Fibroblast of lung (primary cell): ENCODE measurements around the gene FBXW10B. TPM values are rescaled to one million over a fixed set of nuclear protein-coding genes. Genes with fewer than 3 reads are reported as not detected.
"Not testable (repeated sequence)": the region's sequence is repeated elsewhere in the genome, so short reads cannot be mapped to it uniquely, and the experiment has no call there.

Experiments
- DNase-seq, 2 donors: peaks; one replicate each; pipeline versions ENCODE4 v3.0.0 to v3.0.0-alpha.2; 2010; ENCODE audit warnings: low read depth in 2 of 2
- H2AFZ ChIP-seq: 2 replicates; pipeline ENCODE4 v1.5.1; 2012; ENCODE audit warnings: low read length, control low read depth, inconsistent platforms
- H3K27ac ChIP-seq: 2 replicates; pipeline ENCODE4 v1.5.1; 2011; ENCODE audit warnings: low read length, control low read depth; ENCODE audit not compliant: insufficient read depth
- H3K27me3 ChIP-seq: 2 replicates; pipeline ENCODE4 v1.5.1; 2011; ENCODE audit warnings: mild to moderate bottlenecking, low read length; ENCODE audit not compliant: control insufficient read depth, insufficient read depth
- H3K36me3 ChIP-seq: 2 replicates; pipeline ENCODE4 v1.5.1; 2011; ENCODE audit warnings: low read length; ENCODE audit not compliant: control insufficient read depth, insufficient read depth
- H3K4me1 ChIP-seq: 2 replicates; pipeline ENCODE4 v1.5.1; 2011; ENCODE audit warnings: low read length; ENCODE audit not compliant: control insufficient read depth, insufficient read depth; ENCODE audit errors: extremely low read depth
- H3K4me2 ChIP-seq: 2 replicates; pipeline ENCODE4 v1.5.1; 2011; ENCODE audit warnings: low read length, control low read depth; ENCODE audit not compliant: insufficient read depth; ENCODE audit errors: extremely low read depth
- H3K4me3 ChIP-seq, 4 experiments: fragments of 200-600 bp in 1 of 4; sonication (generic) in 1 of 4; replicated peaks in 1 of 4; 2 replicates each; pipeline ENCODE4 v1.5.1; 2011 to 2016; ENCODE audit warnings: low read length in 4 of 4, low read depth in 3 of 4, mild to moderate bottlenecking in 3 of 4, control low read depth in 2 of 4, inconsistent platforms in 1 of 4, mixed read lengths in 1 of 4; ENCODE audit not compliant: insufficient read depth in 1 of 4; ENCODE audit errors: control extremely low read depth in 1 of 4
- H3K79me2 ChIP-seq: 2 replicates; pipeline ENCODE4 v1.5.1; 2012; ENCODE audit warnings: mild to moderate bottlenecking, low read length, inconsistent platforms; ENCODE audit not compliant: control insufficient read depth, insufficient read depth
- H3K9ac ChIP-seq: 2 replicates; pipeline ENCODE4 v1.5.1; 2011; ENCODE audit warnings: mild to moderate bottlenecking, low read length, control low read depth; ENCODE audit not compliant: insufficient read depth
- H3K9me3 ChIP-seq: 2 replicates; pipeline ENCODE4 v1.5.1; 2012; ENCODE audit warnings: low read depth, low read length; ENCODE audit not compliant: control insufficient read depth, insufficient read depth
- H4K20me1 ChIP-seq: 2 replicates; pipeline ENCODE4 v1.5.1; 2011; ENCODE audit warnings: low read length; ENCODE audit not compliant: control insufficient read depth, insufficient read depth; ENCODE audit errors: extremely low read depth
- polyA plus RNA-seq, 2 donors: library from polyadenylated mRNA; depleted of rRNA in 1 of 2; stranded (reverse) in 1 of 2; unstranded in 1 of 2; fragments of >200 nt; gene quantifications; 2 replicates each; pipeline ENCODE4 v1.2.1, GENCODE V29; 2011 to 2012; ENCODE audit warnings: missing spikeins in 1 of 2
- total RNA-seq: library from RNA; depleted of rRNA; stranded (reverse); fragments of >200 nt; gene quantifications from 2 replicates; pipeline ENCODE4 v1.2.1, GENCODE V29; 2014

FBXW10B gene
- total and polyA plus RNA-seq, 2 donors (not counting 1 experiment from before 2014, with no cell fraction given) = 0.11 to 0.50 TPM

DNA sequence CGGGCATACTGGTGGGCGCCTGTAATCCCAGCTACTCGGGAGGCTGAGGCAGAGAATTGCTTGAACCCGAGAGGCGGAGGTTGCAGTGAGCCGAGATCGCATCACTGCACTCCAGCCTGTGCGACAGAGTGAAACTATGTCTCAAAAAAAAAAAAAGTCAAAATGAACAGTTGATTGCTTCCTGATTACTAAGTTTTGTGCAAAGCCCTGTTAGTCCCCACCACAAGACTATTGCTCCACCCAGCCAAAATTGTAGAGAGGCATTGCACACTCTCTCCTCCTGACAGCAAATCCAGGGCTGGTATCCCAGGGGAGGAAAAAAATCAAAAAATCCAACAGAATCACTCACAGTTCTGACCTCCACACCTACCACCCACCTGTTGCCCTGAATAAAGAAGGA, 26.5 kb downstream of the FBXW10B start:
- not testable (repeated sequence) for H2AFZ ChIP-seq, H4K20me1 ChIP-seq, H3K79me2 ChIP-seq, H3K9me3 ChIP-seq, H3K4me3 ChIP-seq, H3K4me1 ChIP-seq, DNase-seq, H3K36me3 ChIP-seq, H3K27me3 ChIP-seq, H3K9ac ChIP-seq, H3K4me2 ChIP-seq, H3K27ac ChIP-seq

DNA sequence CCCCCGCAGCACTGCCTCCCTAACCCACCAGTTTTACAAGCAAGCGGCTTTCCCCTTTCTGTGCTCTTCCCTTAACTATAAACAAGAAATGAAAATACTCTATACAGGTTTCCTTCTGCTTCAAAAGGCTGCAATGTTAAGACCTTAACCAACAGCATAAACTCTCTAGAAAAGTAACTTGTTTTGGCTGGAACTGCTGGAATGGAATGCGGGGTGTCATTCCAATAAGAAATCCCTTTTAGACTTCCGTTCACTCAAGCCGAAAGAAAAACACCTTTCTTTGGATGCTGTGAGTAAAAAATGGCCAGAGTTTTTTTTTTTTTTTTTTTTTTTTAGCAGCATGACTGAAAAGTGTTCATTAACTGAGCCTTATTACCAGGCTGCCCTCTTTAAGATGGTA, 27.5 kb downstream of the FBXW10B start:
- not testable (repeated sequence) for H3K9ac ChIP-seq, H2AFZ ChIP-seq, H3K4me2 ChIP-seq, H3K27ac ChIP-seq, H3K9me3 ChIP-seq, H3K4me1 ChIP-seq, H4K20me1 ChIP-seq, H3K36me3 ChIP-seq, H3K79me2 ChIP-seq, H3K4me3 ChIP-seq, H3K27me3 ChIP-seq
- DNase-seq = peak in 1 of 2 donors; percentile 18

DNA sequence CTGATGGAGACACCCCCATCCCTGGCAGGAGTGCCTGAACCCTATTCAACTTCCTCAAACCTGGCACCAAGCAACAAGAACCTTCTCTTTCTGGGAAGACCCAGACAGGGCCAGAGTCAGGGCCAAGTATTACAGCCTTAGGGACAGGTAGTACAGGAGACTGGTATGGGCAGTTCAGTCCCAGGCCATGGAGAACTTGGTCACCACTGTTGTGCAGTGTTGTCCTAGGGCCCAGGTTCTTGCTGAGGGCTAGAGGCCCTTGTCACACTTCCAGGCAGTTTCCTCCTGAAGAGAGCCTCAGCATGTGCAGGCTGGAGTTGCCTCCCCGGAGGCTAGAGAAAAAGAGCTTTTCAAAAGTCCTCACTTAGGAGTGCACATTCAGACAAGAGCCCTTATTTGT, 28.7 kb downstream of the FBXW10B start:
- not testable (repeated sequence) for H3K27me3 ChIP-seq, DNase-seq, H2AFZ ChIP-seq, H3K79me2 ChIP-seq, H3K27ac ChIP-seq, H4K20me1 ChIP-seq, H3K4me1 ChIP-seq, H3K36me3 ChIP-seq, H3K9ac ChIP-seq, H3K4me3 ChIP-seq, H3K4me2 ChIP-seq, H3K9me3 ChIP-seq

DNA sequence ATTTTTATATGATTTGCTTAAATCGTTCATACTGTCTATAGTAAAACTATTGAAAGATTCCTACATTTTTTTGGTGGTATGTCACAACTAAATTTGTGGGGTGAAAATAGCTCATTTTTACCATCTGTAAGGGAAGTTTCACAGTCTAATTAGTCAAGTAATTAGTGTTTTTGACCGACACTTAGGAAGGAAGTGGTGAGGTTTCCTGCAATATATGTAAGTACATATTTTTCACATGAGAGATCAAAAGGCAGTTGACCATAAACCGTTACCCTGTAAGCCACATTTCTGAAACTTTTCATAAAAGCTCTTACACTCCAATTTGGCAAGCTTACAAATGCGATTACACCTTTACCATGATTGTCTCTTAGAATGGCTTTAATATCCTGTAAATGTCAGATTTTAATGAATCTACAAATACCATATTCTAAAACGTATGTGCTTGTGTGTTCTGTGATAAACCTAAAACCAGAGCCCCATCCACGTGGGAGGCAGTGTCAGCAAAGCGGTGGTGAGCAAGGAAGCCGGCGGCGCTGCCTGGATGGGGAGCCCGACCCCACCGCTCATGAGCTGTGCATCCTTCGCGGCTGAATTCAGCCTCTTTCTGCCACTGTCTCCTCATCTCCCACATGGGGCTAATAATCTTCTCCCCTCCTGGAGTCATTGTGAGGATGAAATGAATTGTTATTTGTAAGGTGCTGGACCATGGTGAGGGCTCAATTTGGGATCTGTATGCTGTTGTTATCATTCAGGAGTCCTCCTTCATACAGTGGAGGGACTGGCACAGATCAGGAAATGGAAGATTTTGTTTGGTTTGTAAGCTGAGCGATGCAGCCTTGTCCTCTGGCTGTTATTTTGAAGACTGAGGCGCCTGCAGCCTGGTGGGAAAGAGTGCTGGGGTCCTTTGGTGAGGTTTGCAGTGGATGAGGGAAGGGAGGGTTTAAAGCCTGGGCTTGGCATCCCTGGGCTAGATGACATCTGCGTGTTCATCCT, 29.7 kb downstream of the FBXW10B start:
- not testable (repeated sequence) for H2AFZ ChIP-seq, H3K36me3 ChIP-seq, H3K4me2 ChIP-seq, DNase-seq, H3K4me1 ChIP-seq, H4K20me1 ChIP-seq, H3K4me3 ChIP-seq, H3K9ac ChIP-seq, H3K9me3 ChIP-seq, H3K79me2 ChIP-seq, H3K27me3 ChIP-seq, H3K27ac ChIP-seq

DNA sequence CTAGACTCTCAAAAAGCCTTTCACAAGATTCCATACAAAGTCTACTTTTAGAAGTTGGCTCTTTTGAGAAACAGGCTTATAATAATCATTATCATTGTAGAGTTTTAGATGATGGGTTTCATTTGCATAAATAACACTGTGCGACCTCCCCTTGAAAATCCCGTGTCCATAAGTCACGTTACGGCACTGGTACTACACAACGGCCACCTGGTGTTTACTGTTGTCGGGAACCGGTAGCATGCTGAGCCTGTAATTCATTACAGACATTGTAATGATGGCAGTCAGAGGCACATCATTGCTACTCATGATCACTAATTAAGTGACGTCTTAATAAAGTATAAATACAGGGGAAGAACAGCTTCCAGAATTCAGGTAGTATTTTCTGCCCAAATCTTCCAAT, 31.5 kb downstream of the FBXW10B start:
- H3K4me3 ChIP-seq, DNase-seq: not testable (repeated sequence)

DNA sequence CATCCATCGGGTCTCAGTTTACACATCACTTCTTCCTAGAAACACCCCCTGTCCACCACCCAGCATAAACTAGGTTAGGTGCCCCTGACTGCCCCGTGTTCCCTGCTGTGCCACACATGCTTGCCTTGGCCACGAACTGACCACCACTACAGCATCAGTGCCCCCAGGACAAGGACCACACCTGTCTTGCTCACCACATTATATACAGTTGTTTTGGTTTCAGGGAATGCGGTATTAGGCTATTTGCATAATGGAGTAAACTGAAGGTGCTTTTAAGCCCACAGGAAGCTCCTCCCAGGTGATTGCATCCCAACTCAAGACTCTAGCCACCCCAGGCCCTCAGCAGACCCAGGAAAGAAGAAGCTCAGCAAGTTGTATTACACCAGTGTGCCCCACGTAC, 36.2 kb downstream of the FBXW10B start:
- not testable (repeated sequence) for H3K79me2 ChIP-seq, H3K9ac ChIP-seq, DNase-seq, H3K4me1 ChIP-seq, H3K27me3 ChIP-seq, H2AFZ ChIP-seq, H3K27ac ChIP-seq, H3K4me3 ChIP-seq, H4K20me1 ChIP-seq, H3K36me3 ChIP-seq, H3K9me3 ChIP-seq, H3K4me2 ChIP-seq

More for the DNA sequence above, 31.5 kb downstream of the FBXW10B start:
- not testable (repeated sequence) for H3K9me3 ChIP-seq, H3K4me2 ChIP-seq, H3K4me1 ChIP-seq, H3K27me3 ChIP-seq, H3K36me3 ChIP-seq, H3K9ac ChIP-seq, H3K27ac ChIP-seq, H3K79me2 ChIP-seq, H2AFZ ChIP-seq, H4K20me1 ChIP-seq

DNA sequence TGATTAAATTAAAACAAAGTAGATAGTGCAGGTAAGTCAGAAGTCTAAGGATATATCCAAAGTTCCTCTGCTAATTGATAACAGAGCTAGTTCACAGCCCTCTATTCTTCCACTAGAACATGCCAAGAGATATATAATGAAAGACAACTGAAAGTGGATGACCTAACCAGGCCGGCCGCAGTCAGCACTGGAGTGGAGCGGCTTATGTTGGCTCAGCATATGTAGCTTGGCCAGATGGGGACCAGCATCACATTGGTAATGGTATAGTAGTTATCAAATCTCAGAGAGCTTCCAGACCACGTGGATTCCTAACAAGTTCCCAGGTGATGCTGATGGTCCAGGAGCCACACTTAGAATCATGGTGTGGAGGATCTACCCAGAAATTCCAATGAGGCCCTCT, 38.0 kb downstream of the FBXW10B start:
- not testable (repeated sequence) for H3K79me2 ChIP-seq, H3K4me2 ChIP-seq, H3K4me1 ChIP-seq, H3K4me3 ChIP-seq, H3K27ac ChIP-seq, H4K20me1 ChIP-seq, H2AFZ ChIP-seq, H3K9ac ChIP-seq, H3K27me3 ChIP-seq, DNase-seq, H3K36me3 ChIP-seq, H3K9me3 ChIP-seq
